PC-9 (cell line): Measurements from ENCODE around the gene ZNF322. TPM values are rescaled to one million over a fixed set of nuclear protein-coding genes. Genes with fewer than 3 reads are reported as not detected.
A peak's percentile ranks its signal among the peaks of the same experiment; 100 is the strongest.

Experiments used
- BruUV-seq: library from RNA; stranded (reverse); fragments of 400-500 nt; replicated peaks from 2 replicates; lab custom pipeline; 2021; lab: Mats Ljungman, UMichigan
- CTCF ChIA-PET: fragments of 300-600 bp; sonication (Branson Sonifier 250); formaldehyde crosslinking; loops from one replicate; lab custom pipeline; 2022; ENCODE audit warnings: antibody characterized with exemption; lab: Charles Lee
- POLR2A ChIA-PET: fragments of 300-600 bp; sonication (Branson Sonifier 250); formaldehyde crosslinking; loops from one replicate; lab custom pipeline; 2022; ENCODE audit warnings: antibody characterized with exemption; ENCODE audit not compliant: unreplicated experiment; lab: Charles Lee
- DNase-seq, 2 experiments: peaks; one replicate each; pipeline versions ENCODE4 v3.0.0 to v3.0.0-alpha.2; 2015 to 2022; ENCODE audit warnings: mixed read lengths in 1 of 2
- H2AFZ ChIP-seq: fragments of 200-600 bp; sonication (generic); 2 replicates; pipeline ENCODE4 v1.8.1; 2017; ENCODE audit warnings: antibody characterized with exemption
- H3F3A ChIP-seq: fragments of 200-600 bp; sonication (generic); 2 replicates; pipeline ENCODE4 v1.8.1; 2017; ENCODE audit warnings: antibody characterized with exemption, mild to moderate bottlenecking, low read depth; ENCODE audit not compliant: insufficient read depth
- H3K27ac ChIP-seq: fragments of 200-600 bp; sonication (generic); 2 replicates; pipeline ENCODE4 v1.6.1; 2016; ENCODE audit warnings: mixed run types
- H3K27me3 ChIP-seq: fragments of 200-600 bp; sonication (generic); 2 replicates; pipeline ENCODE4 v1.6.1; 2016; ENCODE audit warnings: low read depth, mixed run types; ENCODE audit not compliant: insufficient read depth
- H3K36me3 ChIP-seq: fragments of 200-600 bp; sonication (generic); 2 replicates; pipeline ENCODE4 v1.6.1; 2016; ENCODE audit warnings: low read depth, mixed run types
- H3K4me1 ChIP-seq: fragments of 200-600 bp; sonication (generic); replicated peaks from 2 replicates; pipeline ENCODE4 v1.6.1; 2016; ENCODE audit warnings: mixed run types; ENCODE audit not compliant: insufficient read depth
- H3K4me2 ChIP-seq: fragments of 200-600 bp; sonication (generic); 2 replicates; pipeline ENCODE4 v1.6.1; 2017; ENCODE audit warnings: mixed run types
- H3K4me3 ChIP-seq: fragments of 200-600 bp; sonication (generic); 2 replicates; pipeline ENCODE4 v1.6.1; 2016; ENCODE audit warnings: mixed run types
- H3K79me2 ChIP-seq: fragments of 200-600 bp; sonication (generic); 2 replicates; pipeline ENCODE4 v1.6.1; 2017; ENCODE audit warnings: low read depth, mixed run types
- H3K9me2 ChIP-seq: fragments of 200-600 bp; sonication (generic); 2 replicates; pipeline ENCODE4 v1.8.1; 2017; ENCODE audit warnings: mild to moderate bottlenecking; ENCODE audit not compliant: insufficient read depth
- H3K9me3 ChIP-seq: fragments of 200-600 bp; sonication (generic); 2 replicates; pipeline ENCODE4 v1.8.1; 2016; ENCODE audit warnings: low read depth; ENCODE audit not compliant: insufficient read depth
- H4K20me1 ChIP-seq: fragments of 200-600 bp; sonication (generic); 2 replicates; pipeline ENCODE4 v1.8.1; 2017; ENCODE audit not compliant: insufficient read depth
- EZH2 ChIP-seq: fragments of 200-600 bp; sonication (generic); IDR thresholded peaks from 2 replicates; pipeline ENCODE4 v1.8.0; 2017; ENCODE audit warnings: antibody characterized with exemption, low read depth
- intact Hi-C: fragments of 100-400 bp; cut with micrococcal nuclease; formaldehyde crosslinking; loops from one replicate; pipeline ENCODE4 v1.10.0; 2022; ENCODE audit not compliant: unreplicated experiment
- total RNA-seq: library from RNA; stranded (reverse); gene quantifications from 2 replicates; pipeline ENCODE4 v1.2.3, GENCODE V29; 2021
- TF ChIP-seq, protein P1 (sequence below): fragments of 200-600 bp; sonication (generic); conservative IDR thresholded peaks from 2 replicates; pipeline ENCODE4 v1.6.1; 2017; ENCODE audit warnings: mixed run types, antibody characterized with exemption, mild to moderate bottlenecking, moderate library complexity

ZNF322 gene
- total RNA-seq, 1 experiment from 2014 or later, result 23.0 TPM

DNA sequence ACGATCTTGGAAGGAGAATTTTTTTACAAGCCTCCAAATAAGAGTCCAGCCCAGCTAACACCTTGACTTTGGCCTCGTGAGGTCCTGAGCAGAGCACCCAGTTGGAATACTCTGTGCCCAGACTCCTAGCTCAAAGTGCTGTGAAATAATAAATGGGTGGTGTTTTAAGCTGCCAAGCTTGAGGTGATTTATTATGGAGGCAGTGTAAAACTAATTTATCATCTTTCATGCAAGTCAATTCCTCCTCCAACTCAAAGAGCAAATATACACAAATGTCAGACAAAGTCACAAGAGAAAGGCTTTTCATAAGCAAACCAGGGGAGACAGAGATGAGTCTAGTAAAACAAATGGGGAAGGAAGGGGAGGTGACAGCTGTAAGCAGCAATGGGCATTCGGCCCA, 50.1 kb downstream of the ZNF322 start:
- no peak overlapping the region for H3K4me3 ChIP-seq
- no peaks in the 10 kb centered on the region for H3K36me3 ChIP-seq
- intact Hi-C loops, result no loop called here
- no peak overlapping the region for H2AFZ ChIP-seq
- no peaks in the 10 kb centered on the region for H4K20me1 ChIP-seq
- no peaks in the 10 kb centered on the region for H3K9me2 ChIP-seq
- H3K79me2 ChIP-seq, result no peaks in the 10 kb centered on the region
- BruUV-seq, result no TSS peak
- ChIA-PET POLR2A (no interaction called here), CTCF (no interaction called here)
- H3K4me2 ChIP-seq, result no peak overlapping the region
- TF ChIP-seq, protein P1, sequence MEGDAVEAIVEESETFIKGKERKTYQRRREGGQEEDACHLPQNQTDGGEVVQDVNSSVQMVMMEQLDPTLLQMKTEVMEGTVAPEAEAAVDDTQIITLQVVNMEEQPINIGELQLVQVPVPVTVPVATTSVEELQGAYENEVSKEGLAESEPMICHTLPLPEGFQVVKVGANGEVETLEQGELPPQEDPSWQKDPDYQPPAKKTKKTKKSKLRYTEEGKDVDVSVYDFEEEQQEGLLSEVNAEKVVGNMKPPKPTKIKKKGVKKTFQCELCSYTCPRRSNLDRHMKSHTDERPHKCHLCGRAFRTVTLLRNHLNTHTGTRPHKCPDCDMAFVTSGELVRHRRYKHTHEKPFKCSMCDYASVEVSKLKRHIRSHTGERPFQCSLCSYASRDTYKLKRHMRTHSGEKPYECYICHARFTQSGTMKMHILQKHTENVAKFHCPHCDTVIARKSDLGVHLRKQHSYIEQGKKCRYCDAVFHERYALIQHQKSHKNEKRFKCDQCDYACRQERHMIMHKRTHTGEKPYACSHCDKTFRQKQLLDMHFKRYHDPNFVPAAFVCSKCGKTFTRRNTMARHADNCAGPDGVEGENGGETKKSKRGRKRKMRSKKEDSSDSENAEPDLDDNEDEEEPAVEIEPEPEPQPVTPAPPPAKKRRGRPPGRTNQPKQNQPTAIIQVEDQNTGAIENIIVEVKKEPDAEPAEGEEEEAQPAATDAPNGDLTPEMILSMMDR, result no peak
- no peak for TF ChIP-seq EZH2
- DNase-seq, result no peak
- H3K4me1 ChIP-seq, result no peaks in the 10 kb centered on the region
- no peak overlapping the region for H3K27ac ChIP-seq
- H3K27me3 ChIP-seq, result no peaks in the 10 kb centered on the region
- H3K9me3 ChIP-seq, result no peaks in the 10 kb centered on the region
- H3F3A ChIP-seq, result no peaks in the 10 kb centered on the region

DNA sequence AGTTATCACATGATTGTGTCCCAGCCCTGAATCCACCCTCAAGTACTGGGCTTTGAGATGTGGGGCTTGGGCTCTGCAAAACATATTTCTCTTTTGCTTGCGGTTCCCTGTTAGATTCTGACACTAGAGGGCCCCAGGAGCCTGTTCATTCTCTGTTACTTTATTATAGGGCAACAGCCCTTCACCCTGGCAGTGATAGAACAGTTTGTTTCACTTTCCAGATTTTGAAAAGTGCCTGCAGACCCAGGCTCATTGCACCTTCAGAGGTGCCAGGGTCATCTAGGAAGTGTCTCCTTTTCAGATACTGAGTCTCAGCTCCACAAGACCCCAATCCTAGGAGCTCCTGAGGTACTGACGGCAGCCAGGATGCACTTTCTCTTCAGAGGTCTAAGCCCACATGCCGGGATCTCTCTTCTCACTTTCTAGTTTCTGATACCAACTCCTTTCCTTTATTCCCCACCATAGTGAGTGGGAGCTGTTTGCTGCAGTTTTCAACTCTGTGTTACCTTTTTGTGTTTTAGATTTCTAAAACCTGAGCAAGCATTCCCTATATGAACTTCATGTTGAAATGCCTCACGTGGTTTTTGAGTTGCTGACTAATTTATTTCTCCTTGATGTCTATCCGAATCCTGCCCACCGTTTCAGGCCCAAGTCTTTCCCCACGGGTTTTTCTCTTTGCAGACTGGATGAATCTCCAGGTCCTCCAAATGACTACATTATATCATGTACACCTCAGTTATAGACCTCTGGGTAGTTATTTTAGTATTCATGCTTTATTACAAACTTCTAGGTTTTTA, 51.9 kb downstream of the ZNF322 start:
- H4K20me1 ChIP-seq, result no peaks in the 10 kb centered on the region
- no TSS peak for BruUV-seq
- no peaks in the 10 kb centered on the region for H3K9me3 ChIP-seq
- H3K27ac ChIP-seq, result no peak overlapping the region
- CTCF ChIA-PET, result no interaction called here
- H2AFZ ChIP-seq, result peak overlapping the region; percentile 29; the same call in 1 of the 2 replicates
- DNase-seq, result peak; percentile 49 to 56
- peak overlapping the region; percentile 62 for H3K4me2 ChIP-seq
- no peaks in the 10 kb centered on the region for H3F3A ChIP-seq
- POLR2A ChIA-PET, result no interaction called here
- no peaks in the 10 kb centered on the region for H3K79me2 ChIP-seq
- peak overlapping the region; percentile 37; the same call in 1 of the 2 replicates for H3K4me3 ChIP-seq
- H3K4me1 ChIP-seq, result no peaks in the 10 kb centered on the region
- H3K27me3 ChIP-seq, result no peaks in the 10 kb centered on the region
- TF ChIP-seq EZH2, result no peak
- TF ChIP-seq, protein P1, result peak; percentile 83
- H3K36me3 ChIP-seq, result no peaks in the 10 kb centered on the region
- no peaks in the 10 kb centered on the region for H3K9me2 ChIP-seq
- intact Hi-C loops, result loop anchor here (1.0 kb wide), 3 partner anchors 472 to 550 kb away; no protein-coding TSS in a partner anchor

- no peak overlapping the region for H3K4me2 ChIP-seq
- intact Hi-C loops, result no loop called here
- no peak overlapping the region for H2AFZ ChIP-seq
- ChIA-PET POLR2A (no interaction called here), CTCF (no interaction called here)
- peak in 1 of 2 experiments; percentile 37 for DNase-seq
- H3K79me2 ChIP-seq, result no peaks in the 10 kb centered on the region
- 0 out of 2 replicates have a peak, but pooled peaks cover under 1% of the 10 kb centered on the region for H3K36me3 ChIP-seq
- peaks cover 6% of the 10 kb centered on the region; the same call in 1 of the 2 replicates for H3F3A ChIP-seq
- no peak for TF ChIP-seq EZH2
- TF ChIP-seq, protein P1, result no peak
- H3K4me3 ChIP-seq, result no peak overlapping the region
- H3K9me3 ChIP-seq, result no peaks in the 10 kb centered on the region
- no peak overlapping the region for H3K27ac ChIP-seq
- no peaks in the 10 kb centered on the region for H4K20me1 ChIP-seq
- H3K4me1 ChIP-seq, result no peaks in the 10 kb centered on the region
- H3K9me2 ChIP-seq, result no peaks in the 10 kb centered on the region
- BruUV-seq, result no TSS peak
- no peaks in the 10 kb centered on the region for H3K27me3 ChIP-seq
Observed at GRCh38 chr6:26604797-26605196, 54.7 kb downstream of the ZNF322 start.
